ENCODE results near the gene CGRRF1.

CGRRF1 gene

DNA sequence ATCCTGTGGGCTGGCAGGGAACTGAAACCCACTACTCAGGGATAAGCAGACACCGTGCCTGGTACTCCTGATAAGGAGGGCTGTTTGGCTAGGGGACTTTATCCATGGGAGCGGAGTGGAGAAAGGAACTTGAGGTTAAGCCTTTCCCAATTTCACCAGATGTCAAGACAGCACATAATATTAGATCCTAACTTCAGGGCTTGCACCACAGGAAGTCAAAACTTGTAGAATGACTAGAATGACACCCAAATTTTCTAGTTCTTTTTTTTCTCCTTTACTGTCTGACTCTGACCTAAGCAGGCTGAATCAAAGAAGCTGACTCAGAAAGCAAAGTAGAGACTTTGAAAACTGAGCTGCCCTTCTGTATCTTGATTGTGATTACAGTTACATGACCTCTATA, 7.1 kb upstream of the CGRRF1 start:
- no peaks in the 10 kb centered on the region for H3K4me1 ChIP-seq
- H3K9me3 ChIP-seq: no peaks in the 10 kb centered on the region
- TF ChIP-seq, protein P1, sequence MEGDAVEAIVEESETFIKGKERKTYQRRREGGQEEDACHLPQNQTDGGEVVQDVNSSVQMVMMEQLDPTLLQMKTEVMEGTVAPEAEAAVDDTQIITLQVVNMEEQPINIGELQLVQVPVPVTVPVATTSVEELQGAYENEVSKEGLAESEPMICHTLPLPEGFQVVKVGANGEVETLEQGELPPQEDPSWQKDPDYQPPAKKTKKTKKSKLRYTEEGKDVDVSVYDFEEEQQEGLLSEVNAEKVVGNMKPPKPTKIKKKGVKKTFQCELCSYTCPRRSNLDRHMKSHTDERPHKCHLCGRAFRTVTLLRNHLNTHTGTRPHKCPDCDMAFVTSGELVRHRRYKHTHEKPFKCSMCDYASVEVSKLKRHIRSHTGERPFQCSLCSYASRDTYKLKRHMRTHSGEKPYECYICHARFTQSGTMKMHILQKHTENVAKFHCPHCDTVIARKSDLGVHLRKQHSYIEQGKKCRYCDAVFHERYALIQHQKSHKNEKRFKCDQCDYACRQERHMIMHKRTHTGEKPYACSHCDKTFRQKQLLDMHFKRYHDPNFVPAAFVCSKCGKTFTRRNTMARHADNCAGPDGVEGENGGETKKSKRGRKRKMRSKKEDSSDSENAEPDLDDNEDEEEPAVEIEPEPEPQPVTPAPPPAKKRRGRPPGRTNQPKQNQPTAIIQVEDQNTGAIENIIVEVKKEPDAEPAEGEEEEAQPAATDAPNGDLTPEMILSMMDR (IDR thresholded peaks at IDR 0.05; ENCODE audit: low read depth, low read length): no peak
- H3K36me3 ChIP-seq: no peaks in the 10 kb centered on the region
- H3K4me3 ChIP-seq (ENCODE audit: low read depth, low read length): no peak overlapping the region
- no peak for DNase-seq
- no peaks in the 10 kb centered on the region for H3K27me3 ChIP-seq

DNA sequence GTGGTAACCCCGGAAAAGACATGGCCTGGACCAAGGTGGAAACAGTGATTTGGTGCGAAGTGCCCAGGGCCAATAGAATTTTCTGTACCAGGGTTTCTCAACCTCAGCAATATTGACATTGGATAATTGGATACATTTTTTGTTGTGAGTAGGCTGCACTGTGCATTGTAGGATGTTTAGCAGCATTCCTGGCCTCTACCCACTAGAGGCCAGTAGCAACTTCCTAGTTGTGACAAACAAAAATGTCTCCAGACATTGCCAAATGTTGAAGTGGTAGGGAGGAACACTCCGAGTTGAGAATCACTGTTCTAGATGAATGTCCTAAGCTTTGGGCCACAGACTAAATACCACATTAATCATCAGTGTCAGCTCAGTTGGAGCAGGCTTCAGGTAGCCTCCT, 6.2 kb upstream of the CGRRF1 start:
- no peak for DNase-seq
- H3K4me1 ChIP-seq: no peaks in the 10 kb centered on the region
- no peaks in the 10 kb centered on the region for H3K9me3 ChIP-seq
- no peaks in the 10 kb centered on the region for H3K27me3 ChIP-seq
- TF ChIP-seq, protein P1 (IDR thresholded peaks at IDR 0.05; ENCODE audit: low read depth, low read length): peak; percentile 51
- no peaks in the 10 kb centered on the region for H3K36me3 ChIP-seq
- H3K4me3 ChIP-seq (ENCODE audit: low read depth, low read length): no peak overlapping the region

DNA sequence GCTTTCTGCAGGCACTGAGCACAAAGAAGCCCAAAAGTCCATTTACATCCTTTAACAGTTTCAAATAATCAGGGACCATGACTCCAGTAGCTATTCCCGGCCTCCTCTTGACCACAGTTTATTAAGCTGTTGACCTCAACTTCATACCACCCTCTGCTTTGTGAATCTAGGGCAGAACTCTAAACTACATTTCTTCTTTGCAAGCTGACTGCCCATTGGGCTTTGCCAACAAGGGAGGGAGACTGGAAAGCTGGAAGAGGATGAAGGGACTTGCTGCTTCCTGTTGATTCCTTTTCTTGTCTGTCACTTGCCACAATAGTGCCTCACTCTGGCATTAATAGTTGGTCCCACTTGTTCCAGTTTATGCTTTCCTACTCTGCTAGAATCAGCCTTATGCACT, 2.7 kb downstream of the CGRRF1 start:
- Histone ChIP-seq H3K4me3 (ENCODE audit: low read depth, low read length) (no peak overlapping the region), H3K4me1 (no peaks in the 10 kb centered on the region), H3K9me3 (no peaks in the 10 kb centered on the region), H3K36me3 (no peaks in the 10 kb centered on the region), H3K27me3 (no peaks in the 10 kb centered on the region)
- TF ChIP-seq, protein P1 (IDR thresholded peaks at IDR 0.05; ENCODE audit: low read depth, low read length): no peak
- no peak for DNase-seq

DNA sequence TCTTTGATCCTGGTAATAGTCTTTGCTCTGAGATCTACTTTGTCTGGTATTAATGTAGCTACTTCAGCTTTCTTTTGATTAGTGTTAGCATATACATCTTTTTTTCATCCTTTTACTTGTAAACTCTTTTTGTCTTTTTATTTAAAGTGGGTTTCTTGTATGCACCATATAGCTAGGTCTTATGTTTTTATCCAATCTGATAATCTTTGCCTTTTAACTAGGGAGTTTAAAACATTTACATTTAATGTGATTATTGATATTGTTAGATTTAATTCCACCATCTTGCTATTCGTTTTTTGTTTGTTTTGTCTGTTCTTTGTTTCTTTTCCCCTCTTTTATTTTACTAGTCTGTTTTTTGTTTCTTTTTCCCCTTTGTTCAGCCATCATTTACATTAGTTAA, 6.0 kb downstream of the CGRRF1 start:
- DNase-seq: no peak
- Histone ChIP-seq H3K9me3 (no peaks in the 10 kb centered on the region), H3K4me3 (ENCODE audit: low read depth, low read length) (no peak overlapping the region), H3K36me3 (no peaks in the 10 kb centered on the region; the same call in 1 of the 2 replicates), H3K27me3 (no peaks in the 10 kb centered on the region), H3K4me1 (no peaks in the 10 kb centered on the region)
- TF ChIP-seq, protein P1 (IDR thresholded peaks at IDR 0.05; ENCODE audit: low read depth, low read length): no peak

DNA sequence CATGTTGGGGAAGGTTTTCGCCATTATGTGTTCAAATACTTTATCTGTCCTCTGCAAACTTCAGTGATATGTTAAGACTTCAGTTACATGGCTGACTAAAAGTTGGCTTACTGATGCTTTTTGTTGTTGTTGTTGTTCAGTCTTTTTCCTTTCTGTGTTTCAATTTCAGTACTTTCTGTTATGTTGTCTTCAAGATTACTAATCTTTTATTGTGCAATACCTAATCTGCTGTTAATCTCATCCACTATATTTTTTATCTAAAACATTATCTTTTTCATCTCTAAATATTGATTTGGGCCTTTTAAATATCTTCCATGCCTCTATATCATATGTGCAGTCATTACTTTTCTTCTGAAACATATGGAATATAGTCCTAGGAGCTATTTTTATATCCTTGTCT, 7.0 kb downstream of the CGRRF1 start:
- Histone ChIP-seq H3K9me3 (no peaks in the 10 kb centered on the region), H3K4me1 (no peaks in the 10 kb centered on the region), H3K4me3 (ENCODE audit: low read depth, low read length) (no peak overlapping the region), H3K27me3 (no peaks in the 10 kb centered on the region), H3K36me3 (no peaks in the 10 kb centered on the region; the same call in 1 of the 2 replicates)
- no peak for DNase-seq
- TF ChIP-seq, protein P1 (IDR thresholded peaks at IDR 0.05; ENCODE audit: low read depth, low read length): no peak

DNA sequence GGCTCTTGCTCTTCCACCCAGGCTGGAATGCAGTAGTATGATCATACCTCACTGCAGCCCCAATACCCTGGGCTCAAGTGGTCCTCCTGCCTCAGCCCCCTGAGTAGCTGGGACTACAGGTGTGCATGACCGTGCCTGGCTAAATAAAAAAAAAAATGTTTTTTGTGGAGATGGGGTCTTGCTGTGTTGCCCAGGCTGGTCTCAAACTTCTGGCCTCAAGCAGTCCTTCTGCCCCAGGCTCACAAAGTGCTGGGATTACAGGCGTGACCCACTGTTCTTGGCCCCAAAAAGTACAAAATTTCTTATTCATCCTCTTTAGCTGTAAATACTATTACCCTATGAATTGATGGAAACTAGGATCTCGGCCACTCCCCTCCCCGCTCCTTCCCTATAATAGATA, 14.7 kb downstream of the CGRRF1 start:
- Histone ChIP-seq H3K4me3 (ENCODE audit: low read depth, low read length) (no peak overlapping the region), H3K27me3 (no peaks in the 10 kb centered on the region), H3K9me3 (no peaks in the 10 kb centered on the region), H3K36me3 (peaks cover 10% of the 10 kb centered on the region), H3K4me1 (peaks cover 1% of the 10 kb centered on the region)
- TF ChIP-seq, protein P1 (IDR thresholded peaks at IDR 0.05; ENCODE audit: low read depth, low read length): no peak
- DNase-seq: no peak

Measured in BE2C (cell line).